HG03521 (cell line): ENCODE measurements around the gene IGFN1.

Experiments
- ATAC-seq: cut with Tn5 transposase; IDR thresholded peaks from one replicate; pipeline ENCODE4 v1.9.1; 2021; ENCODE audit warnings: mild to moderate bottlenecking, moderate library complexity; ENCODE audit not compliant: unreplicated experiment

The IGFN1 gene

DNA sequence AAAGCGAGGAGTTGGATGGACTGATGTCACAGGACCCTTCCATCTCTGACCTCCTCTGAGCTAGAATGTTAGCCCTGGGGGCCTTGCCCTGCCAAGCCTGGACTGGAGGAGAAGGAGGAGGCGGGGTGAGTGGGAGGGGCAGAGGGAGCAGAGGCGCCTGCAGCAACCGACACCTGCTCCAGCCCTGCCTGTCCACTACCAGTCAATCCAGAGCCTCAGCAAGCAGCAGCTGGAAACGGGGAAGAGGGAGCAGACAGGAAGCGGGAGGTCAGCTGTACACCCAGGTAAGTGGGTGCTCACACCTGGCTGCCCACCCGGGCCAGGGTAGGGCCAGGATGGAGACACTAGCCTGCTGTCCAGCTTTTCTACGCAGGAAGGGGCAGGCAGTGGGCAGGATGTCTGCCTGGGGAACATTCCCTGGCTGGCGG, at the start of gene IGFN1:
Gene IGFN1 (plus strand): TSS at position 201 of the 428 bp plus-strand sequence. CDS start 2,470 bp downstream, outside the sequence.
- ATAC-seq = no peak

GRCh38 chr1:201140941-201141260, 49.7 kb upstream of the IGFN1 start:
- no peak for ATAC-seq

DNA sequence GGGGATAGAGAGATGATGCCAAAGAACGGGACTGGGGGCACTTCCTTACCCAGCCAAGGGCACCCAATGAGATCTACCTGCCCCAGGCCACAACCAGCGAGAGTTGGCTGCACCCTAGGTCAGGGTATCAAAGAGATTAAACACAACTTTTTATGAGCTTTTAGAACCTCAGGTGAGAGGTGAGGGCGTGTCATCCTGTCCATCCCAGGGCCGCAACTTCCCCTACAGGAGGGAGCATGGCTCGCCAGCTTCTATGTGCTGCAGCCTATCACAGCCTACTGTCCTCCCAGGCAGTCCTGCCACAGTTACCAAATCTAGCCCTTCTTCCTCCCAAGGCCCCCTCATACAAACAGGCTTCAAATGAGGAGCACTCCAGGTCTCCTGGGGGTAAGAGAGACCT, 49.2 kb upstream of the IGFN1 start:
- ATAC-seq = no peak

GRCh38 chr1:201142011-201142848, 48.4 kb upstream of the IGFN1 start:
- ATAC-seq = no peak

DNA sequence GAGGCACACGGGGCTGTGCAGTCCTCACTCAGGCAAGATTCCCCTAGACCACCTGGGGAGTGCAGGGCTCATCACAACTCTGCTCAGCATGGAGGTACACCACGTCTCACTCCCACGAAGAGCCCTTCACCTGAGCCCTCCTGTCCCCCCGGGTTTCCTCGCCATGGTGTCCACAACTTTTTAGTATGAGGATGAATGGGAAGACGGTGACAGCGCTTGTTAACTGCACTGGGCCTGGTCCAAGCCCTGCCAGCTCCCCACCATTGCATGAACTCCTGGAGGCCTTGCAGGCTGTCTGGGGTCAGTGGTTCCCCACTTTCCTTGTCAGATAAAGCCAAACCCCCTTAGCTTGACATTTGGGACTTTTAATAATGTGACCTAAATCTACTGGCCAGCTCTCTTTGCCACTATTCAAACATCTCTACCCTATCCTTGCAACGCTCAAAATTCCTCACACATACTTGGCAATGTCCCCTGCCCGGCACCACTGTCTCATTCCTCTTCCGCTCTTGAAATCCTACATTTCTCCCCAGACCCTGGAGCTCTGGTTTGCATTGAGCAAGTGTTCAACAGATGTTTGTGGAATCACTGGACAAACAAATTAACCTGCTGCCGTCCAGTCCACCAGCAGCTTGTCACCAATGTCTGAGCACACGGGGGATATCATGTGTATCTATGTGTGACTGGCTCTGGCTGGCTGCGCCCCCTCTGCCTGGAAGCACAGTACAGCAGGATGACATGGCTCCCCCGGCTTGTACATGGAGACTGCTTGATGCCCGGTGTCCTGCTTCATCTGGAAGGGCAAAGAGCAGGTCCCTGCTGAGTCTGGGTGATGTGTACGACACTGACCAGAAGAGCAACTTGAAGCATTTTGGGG, 47.5 kb upstream of the IGFN1 start:
- ATAC-seq = no peak

DNA sequence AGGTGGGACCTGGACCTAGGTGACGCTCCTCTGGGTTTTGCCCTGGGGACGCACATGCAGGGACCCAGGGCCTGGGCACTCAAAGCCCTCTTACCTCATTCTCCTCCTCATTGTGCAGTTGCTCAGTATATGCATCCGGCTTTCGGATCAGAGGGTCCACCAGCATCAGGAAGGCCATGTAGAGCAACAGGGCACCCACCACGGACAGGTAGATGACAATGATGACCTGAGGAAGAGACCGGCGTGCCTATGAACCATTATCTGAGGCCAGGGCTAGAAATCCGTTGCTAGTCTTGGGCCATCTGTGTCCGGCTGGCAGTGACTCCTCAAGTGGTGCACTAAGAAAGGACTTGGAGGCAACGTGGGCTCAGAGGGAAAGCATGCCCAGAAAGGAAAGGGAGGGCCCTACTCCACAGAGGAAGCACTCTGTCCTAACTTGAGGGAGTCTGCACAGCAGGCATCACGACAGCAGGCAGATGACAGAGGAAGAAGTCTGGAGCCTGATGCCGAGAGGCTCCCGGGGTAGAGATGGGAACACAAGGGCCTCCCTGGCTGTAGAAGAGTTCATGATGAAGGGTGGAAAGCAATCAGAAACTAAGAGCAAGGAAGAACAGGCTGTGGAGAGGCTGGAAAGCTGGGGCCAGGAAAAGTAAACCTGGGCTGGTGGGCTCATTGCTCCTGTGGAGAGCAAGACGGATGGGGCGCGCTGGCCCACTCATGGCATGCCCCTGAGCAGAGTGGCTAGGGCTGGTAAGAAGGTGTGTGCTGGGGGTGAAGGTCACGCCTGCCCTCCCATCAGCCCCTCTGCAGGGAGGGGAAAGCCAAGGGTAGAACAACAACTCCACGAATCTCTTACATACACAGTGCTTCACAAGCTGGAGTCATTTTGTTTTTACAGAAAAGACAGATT, 46.6 kb upstream of the IGFN1 start:
- ATAC-seq = no peak

DNA sequence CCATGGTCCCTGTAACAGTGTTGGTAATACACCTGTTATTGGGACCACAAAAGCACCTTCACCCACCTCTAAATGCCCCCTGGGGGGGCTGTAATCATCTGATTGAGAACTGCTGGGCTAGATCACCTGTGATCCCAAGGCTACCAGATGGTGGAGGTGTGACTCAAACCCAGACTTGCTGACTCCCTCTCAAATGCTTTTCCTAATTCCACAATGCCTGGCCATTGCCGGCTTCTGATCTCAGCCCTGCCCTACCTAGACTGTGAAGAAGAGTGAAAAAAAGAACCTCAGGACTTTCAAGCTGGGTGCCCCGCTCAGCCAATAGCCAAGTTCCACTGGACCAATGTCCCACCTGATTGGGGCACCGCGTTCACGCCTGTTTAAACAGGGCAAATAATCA, 45.9 kb upstream of the IGFN1 start:
- no peak for ATAC-seq

GRCh38 chr1:201145132-201145531, 45.5 kb upstream of the IGFN1 start:
- no peak for ATAC-seq

DNA sequence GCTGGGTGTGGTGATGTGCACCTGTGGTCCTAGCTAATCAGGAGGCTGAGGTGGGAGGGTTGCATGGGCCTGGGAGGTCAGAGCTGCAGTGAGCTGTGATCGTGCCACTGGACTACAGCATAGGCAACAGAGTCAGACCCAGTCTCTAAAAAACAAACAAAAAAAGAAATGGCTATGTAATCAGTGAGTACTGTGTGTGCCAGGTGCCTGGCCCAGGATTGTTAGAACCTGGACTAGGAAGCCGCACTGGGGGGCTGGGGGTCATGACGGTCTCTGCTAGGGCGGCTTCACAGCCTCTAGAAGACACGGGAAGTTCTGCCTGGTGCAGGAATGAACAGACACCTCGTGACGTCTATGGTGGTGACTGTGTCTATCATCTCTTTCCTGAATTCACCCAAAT, 44.8 kb upstream of the IGFN1 start:
- ATAC-seq = no peak

GRCh38 chr1:201146626-201147390, 43.8 kb upstream of the IGFN1 start:
- no peak for ATAC-seq

DNA sequence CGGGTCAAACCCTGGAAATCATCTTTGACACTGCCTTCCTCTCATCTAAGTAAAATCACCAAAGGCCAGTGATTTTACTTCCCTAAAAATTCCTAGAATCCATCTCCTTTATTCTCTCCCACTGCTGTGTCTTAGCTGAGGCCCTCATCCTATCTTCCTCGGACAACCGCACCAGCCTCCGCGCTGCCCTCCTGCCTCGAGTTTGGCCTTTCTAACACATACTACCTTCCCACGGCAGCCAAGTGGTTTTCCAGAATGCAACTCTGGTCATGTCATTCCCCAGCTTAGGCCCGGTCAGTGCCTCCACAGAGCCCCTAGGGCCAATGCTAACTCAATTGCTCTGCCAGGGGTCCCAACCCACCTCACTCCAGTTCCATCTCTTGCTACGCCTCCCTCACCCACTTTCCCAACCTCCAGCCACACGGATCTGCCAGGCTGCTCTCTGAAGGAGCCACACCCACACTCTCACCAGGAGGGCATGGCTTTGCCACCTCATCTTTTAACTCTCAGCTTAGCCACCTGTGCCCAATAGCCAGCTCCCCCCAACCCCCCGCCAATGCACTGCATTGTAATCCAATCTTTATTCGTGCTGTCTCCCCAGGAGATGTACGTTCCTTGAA, 43.1 kb upstream of the IGFN1 start:
- no peak for ATAC-seq

DNA sequence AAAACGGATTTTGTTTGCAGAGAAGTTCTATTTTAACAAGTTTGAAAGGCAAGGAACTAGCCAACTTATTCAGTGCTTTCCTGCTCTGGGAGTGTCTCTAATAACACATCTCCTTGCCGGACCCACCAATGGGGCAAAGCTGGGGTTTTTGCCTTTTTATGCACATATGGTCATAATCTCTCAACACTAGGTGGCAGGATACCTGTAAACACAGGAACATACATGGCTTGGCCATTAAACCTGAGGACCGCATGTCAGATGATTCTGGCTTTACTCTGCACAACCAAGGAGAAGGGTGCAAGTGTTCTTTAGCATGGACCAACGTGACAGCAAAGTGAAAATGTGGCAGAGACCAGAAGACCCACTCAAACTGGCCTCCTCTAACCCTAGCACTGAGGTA, 41.2 kb upstream of the IGFN1 start:
- ATAC-seq = no peak

DNA sequence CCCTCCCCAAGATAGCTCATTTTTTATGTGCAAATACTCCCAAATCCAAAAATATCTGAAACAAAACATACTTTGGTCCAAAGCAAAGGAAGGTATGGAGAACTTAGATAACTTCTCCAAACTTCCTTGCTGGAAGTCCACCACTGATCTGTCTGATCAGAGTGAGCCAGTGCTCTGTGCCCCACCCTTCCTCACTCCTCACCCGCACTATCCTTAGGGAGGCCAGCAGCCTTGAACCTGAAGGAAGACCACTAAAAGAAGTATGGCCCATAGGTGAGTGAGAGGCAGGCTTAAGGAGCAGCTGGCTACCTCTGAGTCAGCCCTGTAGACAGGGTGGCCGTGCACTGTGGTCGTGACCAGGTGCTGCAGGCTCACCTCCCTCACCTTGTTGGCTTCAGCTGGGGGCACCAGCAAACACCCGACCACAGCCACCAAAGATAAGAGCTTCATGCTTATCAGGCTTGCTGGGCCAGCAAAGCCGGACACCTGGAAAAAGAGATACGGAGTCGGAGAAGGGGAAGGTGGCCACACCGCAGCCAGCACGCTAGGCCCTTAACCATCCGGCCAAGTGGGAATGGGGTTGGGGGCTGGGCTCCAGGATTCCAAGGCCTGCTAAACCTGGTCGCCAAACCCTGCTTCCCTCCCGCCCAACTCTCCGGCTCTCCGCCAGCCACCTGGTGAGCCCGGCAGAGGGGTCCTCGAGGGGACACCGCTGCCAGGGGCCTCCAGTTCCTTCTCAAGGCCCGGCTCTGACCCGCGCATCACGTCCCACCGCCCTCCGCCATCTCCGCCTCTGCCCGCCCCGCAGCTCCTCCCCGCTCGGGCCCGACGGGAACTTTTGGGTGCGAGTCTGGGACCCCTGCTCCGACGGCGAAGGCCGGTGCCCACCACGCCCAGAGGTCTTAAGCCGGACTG, 36.9 kb upstream of the IGFN1 start:
- ATAC-seq = peak; percentile 62

DNA sequence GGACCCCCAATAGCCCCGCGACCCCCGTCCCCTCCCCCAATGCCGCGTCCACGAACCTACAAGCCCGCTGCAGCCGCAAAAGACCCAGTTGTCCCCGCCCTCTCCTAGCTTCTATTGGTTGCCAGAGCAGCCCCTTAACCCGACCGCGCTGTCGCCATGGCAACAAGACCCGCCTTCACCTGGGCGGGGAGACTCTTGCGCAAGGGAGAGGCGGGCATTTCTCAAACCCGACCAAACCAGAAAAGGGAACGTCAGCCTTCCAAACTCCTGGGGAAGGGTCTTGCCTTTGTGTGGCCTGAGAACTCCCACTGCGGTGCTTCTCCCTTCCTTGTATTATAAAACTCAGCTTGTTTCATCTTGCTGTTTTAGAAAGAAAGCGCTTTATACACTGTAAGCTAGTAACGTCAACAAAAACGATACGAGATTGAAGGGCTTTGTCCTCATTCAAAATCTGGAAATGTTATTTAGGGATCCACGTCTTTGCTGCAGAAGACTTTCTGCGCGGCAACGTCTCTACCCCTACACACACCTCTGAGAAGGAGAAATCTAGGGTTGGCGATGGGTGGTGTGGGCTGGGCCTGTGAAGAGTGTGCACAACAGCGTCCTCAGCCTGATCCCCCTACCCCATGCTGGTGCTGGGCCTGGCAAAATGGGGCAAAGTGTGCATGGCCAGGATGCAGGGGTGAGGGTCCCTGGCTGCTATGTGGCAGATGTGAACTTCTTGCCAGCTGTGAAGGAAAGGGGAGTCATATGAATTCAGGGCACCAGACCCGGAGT, 36.0 kb upstream of the IGFN1 start, which contains the start of gene TMEM9:
Gene TMEM9 (minus strand): TSS at position 86 of the 777 bp plus-strand sequence. CDS start 551 bp downstream, outside the sequence.
- ATAC-seq = peak; percentile 99

GRCh38 chr1:201155354-201155753, 35.3 kb upstream of the IGFN1 start:
- ATAC-seq = no peak

DNA sequence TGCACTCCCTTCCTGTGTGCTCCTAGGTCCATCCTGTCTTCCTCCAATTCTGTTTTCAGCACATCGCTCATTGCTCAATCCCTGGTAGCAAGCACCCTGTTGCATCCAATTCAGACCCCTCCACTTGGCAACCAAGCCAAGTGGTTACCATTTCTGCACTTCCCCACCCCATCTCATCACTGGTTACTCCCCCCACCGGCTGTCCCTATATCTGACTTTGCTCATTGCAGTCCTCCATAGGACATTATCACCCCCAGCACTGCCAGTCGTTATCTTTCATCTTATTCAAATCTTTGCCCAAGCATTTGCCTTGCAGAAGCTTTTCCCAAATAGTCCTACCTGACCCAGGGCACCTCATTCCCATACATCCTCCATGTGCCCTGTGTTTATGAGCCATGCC, 34.3 kb upstream of the IGFN1 start:
- no peak for ATAC-seq

GRCh38 chr1:201156819-201157218, 33.8 kb upstream of the IGFN1 start:
- no peak for ATAC-seq

DNA sequence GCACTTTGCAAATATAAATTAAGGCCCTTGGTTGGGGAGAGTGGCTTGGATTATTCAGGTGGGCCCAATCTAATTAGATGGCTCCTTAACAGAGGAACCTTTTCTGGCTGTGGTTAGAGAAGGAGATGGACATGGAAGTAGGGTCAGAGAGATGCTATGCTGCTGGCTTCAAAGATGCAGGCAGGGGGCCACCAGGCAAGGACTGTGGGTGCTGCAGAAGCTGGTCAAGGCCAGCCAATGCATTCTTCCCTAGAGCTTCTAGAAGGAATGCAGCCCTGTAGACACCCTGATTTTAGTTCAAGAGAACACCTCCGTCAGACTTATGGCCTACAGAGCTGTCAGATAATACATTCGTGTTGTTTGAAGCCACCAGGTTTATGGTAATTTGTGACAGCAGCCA, 32.7 kb upstream of the IGFN1 start:
- ATAC-seq = no peak
